ENCODE measurements around the gene DLEU7. TPM values are rescaled to one million over a fixed set of nuclear protein-coding genes. Genes with fewer than 3 reads are reported as not detected.

The DLEU7 gene
- not detected for total RNA-seq

DNA sequence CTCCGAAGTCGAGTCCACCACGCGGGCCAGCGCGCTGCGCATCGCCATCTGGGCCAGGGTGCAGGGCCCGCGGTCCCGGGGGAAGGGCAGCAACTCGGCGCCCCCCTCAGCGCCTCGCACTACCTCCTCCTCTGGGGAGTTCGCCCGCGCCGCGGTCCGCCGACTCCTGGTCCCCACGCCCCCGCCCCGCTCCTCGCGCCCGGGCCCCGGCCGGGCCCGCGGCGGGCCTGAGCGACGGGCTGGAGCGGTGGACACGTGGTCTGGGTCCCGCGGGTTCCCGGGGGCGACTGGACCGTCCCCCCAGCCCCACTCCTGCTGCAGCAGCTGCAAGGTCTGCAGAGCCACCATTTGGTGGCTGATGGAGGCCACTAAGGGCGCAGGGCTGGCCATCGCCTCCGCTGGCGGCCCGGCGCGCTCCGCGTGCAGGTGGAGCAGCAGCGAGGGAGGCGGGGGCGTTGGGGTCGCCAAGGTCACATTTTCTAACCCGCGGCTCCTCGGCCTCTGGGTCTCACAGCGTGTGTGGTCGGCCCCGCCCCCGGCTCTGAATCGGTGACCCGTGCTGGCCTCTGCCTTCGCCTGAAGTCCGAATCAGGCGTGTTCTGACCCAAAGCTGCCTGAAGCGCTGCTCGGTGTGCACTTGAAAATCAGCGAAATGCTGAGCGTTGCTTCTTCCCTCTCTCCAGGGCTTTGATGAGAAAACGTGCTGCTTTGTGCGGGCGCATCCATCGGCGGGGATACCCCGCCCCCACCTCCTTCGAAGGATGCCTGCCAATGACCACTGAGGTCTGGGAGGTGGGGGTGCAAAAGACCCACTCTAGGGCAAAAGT is at the start of gene DLEU7:
TSS of gene DLEU7 (minus strand) at position 436 of the 827 bp plus-strand sequence. CDS start at position 390, 46 bp downstream.
- DNase-seq (ENCODE audit: low spot score) = no peak

DNA sequence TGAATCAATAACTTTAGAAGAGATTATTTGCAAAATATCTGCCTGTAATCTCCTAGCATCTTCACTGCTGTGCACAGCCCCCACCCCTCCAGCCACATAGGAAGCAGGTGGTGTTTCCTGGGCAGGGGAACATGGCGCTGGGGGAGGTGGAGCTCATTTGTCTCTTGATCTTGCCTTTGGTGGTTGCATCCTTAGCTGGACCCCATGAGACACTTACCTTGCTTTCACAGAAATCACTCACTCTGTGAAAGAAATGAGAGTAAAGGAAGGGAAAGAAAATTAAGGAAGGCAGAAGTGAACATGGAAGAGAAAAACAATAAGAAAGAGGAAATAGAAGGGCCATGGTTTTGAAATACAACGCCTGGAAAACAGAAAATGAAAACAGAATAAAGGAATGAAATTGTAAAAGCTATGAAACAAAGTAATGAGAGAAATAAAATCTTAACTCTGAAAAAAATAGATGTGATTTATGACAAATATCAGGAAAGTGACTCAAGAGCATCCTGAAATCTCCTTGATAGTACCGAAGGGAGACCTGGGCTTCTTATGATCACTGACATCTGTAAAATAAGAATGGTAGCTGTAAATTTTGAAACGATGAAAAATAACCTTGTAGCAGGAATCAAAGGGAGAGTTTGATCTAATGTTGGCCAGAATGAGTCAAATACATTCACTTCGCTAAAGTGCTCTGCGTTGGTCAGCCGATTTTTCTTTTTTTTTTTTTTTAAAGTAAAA is 48.9 kb upstream of the DLEU7 start:
- DNase-seq (ENCODE audit: low spot score) = no peak

DNA sequence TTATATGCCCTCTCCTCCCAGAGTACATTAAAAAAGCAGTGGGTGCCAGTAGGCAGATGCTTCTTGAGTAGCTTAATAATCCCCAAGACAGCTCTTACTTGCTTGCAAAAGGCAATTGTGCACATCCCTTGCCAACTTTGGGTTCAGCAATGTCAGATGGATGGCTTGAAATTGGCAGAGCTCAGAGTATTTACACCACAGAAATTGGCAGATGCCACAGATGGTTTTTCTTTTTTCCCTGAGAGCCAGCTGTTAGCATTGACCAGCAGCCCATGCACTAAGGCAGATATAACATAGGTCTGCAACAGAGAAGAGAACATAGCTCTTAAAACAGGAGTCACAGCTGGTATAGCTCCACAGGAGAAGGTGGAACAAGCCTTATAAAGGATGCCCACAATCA is 47.7 kb upstream of the DLEU7 start:
- no peak for DNase-seq (ENCODE audit: low spot score)

DNA sequence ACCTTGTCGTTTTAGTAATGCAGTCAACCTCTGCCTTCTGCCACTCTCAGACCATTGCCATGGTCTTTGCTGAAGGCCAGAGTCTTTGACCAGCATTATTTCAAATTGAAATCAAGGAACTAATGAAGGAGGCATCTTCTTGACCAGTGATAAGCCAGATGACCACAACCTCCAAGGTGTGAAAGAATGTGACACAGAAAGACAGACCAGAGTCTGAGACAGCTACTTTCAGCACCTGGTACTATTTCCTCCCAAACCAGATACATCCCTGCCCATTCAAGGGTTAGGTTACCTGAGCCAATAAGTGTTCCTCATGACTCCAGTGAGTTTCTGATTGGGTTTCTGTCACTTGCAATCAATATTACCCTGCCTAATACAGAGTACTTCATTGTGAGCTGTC is 45.8 kb upstream of the DLEU7 start:
- DNase-seq (ENCODE audit: low spot score) = no peak

DNA sequence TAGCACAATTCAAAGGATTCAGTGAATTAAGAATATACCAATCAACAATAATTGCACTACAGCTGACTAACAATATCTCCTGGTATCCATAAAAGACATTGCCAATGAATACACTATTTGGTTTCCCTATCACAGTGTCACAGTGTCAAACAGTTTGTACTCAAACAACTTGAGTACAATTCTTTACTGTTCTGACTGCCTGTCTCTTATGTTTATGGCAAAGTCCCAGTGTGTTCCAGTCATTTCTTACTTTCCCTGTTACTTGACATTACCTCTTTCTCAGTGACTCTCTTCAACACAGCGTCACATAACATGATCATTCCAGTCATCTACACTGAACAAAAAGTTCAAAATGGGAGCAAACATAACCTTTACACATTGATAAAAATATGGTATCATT is 44.9 kb upstream of the DLEU7 start:
- no peak for DNase-seq (ENCODE audit: low spot score)

DNA sequence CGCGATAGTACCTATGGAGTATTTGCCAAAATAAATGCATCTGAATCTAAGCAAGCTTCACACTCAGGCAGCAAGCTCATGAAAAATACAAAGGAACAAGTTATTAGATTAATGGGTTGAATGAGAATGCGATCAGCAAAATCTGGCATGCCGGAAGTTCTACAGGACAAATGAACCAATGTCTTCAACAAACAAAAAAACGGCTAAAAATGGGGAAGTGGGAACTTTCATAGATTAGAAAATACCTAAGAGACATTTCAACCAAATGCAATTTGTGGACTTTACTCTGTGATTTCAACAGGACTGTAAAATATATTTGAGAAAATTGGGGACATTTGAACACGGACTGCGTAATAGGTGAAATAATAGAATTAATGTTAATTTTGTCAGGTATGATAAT is 43.7 kb upstream of the DLEU7 start:
- DNase-seq (ENCODE audit: low spot score) = no peak

DNA sequence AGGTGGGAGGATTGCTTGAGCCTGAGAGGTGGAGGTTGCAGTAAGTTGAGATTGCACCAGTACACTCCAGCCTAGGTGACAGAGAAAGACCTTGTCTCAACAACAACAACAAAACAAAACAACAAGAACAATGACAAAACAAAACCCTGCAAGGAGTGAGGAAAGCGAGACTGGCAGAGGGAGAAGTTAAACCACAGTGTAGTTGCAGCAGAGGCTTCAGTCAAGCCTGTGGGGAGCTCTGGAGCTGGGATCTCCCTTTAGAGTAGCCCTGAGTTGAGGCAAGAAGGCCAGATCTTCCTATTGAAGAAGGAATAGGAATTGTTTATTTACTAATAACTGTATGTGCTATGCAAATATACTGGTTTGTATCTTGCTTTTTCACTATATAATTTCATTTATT is 40.8 kb upstream of the DLEU7 start:
- DNase-seq (ENCODE audit: low spot score) = no peak

DNA sequence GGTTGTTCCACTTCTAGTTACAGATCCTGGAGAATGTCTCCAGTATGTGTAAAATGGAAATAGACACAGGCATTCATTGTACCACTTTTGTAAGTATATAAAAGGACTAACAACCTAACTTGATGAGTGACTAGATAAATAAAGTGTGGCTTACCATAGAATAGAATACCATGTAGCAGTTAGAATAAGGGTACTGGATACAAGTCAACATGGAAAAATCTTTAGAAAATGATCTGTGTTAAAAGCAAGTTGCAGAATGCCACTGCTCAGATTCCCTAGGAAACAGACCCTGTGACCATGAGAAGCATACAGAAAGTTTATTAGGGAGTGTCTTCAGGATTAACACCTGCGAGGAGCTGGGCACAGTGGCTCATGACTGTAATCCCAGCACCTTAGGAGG is 40.2 kb upstream of the DLEU7 start:
- no peak for DNase-seq (ENCODE audit: low spot score)

DNA sequence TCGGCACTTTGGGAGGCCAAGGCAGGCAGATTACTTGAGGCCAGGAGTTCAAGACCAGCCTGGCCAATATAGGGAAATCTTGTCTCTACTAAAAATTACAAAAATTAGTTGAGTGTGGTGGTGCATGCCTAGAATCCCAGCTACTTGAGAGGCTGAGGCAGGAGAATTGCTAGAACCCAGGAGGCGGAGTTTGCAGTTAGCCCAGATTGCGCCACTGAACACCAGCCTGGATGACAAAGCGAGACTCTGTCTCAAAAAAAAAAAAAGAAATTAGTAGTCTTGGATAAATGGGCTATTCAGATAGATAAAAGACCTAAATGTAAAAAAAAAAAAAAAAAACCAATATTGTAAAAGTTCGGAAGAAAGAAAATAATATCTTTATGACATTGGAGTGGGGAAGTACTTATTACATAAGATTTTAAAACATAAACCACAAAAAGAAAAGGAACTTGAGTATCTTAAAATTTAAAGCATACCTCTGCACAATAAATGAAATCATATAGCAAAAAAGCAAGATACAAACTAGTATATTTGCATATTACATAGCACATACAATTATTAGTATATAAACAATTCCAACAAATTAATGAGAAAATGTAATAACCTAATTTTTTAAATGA is 39.4 kb upstream of the DLEU7 start:
- no peak for DNase-seq (ENCODE audit: low spot score)

DNA sequence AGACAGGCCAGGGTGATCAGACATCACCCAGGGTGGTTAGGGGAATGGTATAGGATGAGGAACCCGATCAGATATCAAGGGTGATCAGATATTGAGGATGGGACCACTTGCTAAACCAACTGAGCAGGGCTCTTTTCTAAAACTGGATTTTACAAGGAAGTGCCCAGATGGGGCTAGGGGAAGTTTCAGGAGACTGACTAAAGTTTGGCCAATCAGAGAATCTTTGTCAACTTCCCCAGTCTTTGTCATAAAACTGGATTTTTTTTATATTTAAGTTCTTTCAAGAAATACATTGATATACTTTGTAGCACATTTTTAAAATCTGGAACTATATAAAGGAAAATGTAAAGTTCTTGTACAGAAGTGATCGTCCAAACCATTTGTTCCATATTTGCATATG is 30.5 kb upstream of the DLEU7 start:
- DNase-seq (ENCODE audit: low spot score) = no peak

DNA sequence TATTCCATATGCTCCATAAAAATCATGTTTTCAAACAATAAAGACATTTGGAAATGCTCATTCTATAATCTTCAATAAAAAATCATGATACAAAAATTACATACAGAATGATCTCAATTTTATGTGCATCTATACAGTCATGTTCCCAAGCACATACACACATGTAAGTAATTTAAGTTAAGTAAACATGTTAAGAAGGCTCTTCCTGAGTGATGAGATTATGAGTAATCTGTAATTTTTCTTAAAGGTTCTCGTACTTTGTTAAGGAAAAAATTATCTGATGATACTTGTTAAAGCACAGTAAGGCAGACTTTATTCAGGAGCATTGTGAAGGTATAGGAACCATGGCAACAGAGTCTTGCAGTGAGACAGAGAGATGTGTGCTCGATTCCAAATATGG is 30.0 kb upstream of the DLEU7 start:
- DNase-seq (ENCODE audit: low spot score) = no peak

DNA sequence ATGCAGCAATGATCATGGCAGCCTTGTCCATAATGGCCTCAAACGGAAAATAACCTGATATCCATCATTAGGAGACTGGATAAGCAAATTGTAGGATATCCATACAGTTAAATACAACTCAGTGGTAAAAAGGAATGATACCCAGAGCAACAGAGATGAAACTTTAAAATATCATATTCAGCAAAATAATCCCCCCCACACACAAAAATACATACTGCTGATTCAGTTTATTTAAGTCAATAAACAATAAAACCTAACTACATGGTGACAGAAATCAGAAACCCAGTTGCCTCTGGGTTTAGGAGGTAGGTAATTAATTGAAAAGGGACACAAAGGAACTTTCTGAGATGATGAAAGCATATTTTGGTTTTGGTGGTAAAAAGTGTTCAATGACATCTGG is 27.9 kb upstream of the DLEU7 start:
- no peak for DNase-seq (ENCODE audit: low spot score)

DNA sequence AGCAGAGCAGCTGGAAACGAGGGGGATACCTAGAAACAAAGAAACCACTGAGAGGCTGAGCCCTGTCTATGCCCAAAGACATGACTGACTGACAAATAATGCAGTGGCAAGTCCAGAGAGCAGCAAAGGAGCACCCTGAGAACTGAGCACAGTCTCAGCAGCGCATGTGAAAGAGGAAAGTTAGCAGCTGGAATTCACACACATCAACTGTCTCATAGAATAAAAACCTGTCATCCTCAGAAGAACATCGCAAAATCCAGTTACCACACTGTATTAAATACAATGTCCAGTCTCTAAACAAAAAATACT is 24.1 kb upstream of the DLEU7 start:
- DNase-seq (ENCODE audit: low spot score) = no peak

DNA sequence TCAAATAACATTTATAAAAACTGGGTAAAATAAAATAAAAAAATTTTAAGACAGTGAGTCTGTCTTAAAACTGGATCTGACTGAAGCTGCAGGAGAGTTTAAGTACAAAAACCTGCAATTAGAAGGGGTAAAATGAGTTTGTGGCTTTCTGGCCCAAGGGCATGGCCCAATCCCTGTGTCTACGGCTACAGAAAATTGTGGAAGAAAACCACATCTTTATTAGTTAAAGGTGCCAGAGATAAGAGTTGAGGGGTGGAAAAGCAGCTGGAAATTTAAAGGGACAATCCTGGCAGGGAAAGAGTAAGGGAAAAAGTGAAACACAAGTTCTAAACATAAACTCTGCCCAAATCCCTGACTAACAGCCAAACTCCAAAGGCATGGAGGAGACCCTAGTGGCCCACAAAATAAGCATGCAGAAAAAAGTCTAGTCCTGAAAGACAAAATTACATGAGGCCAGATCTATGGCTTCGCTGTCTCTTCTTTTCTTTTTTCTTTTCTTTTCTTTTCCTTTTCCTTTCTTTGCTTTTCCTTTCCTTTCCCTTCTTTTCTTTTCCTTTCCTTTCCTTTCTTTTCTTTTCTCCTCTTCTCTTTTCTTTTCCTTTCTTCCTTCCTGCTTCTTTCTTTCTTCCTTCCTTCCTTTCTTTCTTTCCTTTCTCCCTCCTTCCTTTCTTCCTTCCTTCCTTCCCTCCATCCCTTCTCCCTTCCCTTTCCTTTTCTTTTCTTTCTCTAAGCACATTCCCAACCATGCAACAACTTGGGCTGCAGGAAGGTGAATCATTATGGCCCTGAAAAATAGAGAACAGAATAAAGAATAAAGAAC is 23.5 kb upstream of the DLEU7 start:
- no peak for DNase-seq (ENCODE audit: low spot score)

DNA sequence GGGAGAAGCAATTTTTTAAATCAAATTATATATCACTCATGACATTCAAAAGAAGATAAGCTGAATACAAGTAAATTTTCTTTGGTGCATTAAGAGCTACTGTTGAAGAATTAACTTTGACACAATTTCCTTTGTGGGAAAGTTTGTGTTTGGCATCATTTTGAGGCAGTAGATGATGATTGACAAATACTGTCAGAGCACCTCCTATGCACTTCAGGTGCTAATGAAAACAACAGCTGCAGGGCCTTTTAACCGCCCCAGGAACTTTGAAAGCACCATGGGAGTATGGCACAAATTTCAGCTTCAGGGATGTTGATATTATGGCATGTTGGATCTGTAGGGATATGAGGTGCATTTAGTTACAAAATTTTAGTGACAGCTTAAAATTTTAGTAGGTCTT is 21.0 kb upstream of the DLEU7 start:
- DNase-seq (ENCODE audit: low spot score) = no peak

DNA sequence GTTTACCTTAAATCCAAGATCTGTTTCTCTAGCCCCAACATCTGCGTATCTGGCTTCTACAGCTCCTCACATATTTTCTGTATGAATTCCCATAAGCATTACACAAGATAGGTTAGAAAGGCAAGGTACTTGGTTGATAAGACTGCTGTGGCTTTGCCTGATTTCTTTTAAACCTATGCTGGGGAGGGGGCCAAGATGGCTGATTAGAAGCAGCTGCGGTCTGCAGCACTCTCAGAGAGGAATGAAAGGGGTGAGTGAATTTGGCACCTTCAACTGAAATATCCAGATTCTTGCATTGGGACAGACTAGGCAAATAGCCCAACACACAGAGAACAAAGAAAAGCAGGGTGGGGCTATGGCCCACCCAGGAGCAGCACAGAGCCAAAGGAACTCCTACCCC is 12.2 kb upstream of the DLEU7 start:
- no peak for DNase-seq (ENCODE audit: low spot score)

DNA sequence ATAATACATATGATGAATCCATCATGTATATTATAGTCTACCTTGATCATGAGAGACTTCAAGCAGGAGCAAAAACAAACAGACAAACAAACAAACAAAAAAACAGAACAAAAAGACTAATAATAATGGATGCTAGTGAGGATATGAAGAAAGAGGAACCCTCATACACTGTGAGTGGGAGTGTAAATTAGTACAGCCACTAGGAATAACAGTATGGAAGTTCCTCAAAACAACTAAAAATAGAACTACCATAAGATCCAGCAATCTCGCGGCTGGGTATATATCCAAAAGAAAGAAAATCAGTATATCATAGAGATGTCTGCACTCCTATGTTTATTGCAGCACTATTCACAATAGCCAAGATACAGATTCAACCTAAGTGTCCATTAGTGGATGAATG is 7.0 kb upstream of the DLEU7 start:
- no peak for DNase-seq (ENCODE audit: low spot score)

DNA sequence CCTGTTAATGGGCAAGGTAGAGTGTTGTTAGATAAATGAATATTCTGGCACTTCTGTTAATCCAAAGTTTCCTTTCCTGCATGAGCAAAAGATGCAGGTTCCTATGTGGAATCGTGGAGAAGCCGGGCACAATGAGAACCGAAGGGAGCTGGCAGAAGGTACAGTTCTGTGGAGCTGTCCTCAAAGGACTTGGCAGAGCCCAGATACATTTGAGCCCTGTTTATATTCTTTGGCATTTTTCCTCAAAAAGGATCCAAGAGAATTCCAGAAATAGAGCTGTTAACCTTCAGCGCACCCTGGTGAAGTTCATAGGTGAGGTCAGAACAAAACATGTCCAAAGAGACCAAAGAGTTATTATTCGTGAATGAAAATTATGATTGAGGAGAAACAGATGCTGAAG is 4.0 kb upstream of the DLEU7 start:
- DNase-seq (ENCODE audit: low spot score) = no peak

DNA sequence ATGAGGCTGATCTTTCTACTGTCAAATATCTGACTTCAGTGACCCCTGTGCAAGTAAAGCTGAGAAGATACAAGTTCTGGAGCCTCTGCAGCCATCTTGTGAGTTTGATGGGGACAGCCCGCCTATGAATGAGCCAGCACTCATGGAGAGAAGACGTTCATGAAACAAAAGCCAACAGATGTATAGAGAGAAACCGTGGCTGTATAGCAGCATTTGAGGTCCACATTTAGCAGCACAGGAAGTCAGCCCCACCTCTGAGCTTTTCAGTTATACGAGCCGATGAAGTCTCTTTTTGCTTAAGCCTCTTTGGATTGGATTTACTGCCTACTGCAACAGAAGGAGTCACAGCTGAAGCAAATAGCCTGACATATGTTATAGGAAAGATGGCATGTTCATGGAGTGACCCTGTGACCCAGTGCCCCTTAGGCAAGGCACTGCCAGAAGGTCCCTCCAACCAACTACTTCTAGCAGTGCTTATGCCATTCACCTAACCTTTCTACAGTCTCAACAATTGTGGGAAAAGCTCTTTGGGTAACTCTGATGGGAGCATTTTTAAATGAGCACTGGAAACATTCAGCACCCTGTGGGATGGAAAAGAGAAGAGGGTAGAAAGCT is 3.5 kb upstream of the DLEU7 start:
- DNase-seq (ENCODE audit: low spot score) = no peak

DNA sequence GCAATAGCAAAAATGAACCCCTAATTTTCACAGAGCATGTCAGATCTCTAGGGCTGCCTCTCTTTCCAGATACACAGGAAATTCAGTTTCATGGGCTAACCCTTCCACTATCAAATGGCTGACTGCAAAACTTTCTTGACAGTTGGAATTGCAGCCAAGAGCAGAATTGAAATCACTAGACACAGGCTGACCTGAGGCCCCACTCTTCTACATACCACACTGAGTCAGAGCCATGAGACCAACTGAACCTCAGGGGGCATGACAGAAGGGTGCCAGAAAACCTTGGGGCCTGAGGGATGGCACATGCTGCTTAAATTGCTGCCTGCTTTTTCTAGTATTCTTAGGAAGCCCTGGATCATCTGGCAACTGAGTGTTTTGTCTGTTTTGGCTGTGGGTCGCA is 1.7 kb upstream of the DLEU7 start:
- DNase-seq (ENCODE audit: low spot score) = no peak

DNA sequence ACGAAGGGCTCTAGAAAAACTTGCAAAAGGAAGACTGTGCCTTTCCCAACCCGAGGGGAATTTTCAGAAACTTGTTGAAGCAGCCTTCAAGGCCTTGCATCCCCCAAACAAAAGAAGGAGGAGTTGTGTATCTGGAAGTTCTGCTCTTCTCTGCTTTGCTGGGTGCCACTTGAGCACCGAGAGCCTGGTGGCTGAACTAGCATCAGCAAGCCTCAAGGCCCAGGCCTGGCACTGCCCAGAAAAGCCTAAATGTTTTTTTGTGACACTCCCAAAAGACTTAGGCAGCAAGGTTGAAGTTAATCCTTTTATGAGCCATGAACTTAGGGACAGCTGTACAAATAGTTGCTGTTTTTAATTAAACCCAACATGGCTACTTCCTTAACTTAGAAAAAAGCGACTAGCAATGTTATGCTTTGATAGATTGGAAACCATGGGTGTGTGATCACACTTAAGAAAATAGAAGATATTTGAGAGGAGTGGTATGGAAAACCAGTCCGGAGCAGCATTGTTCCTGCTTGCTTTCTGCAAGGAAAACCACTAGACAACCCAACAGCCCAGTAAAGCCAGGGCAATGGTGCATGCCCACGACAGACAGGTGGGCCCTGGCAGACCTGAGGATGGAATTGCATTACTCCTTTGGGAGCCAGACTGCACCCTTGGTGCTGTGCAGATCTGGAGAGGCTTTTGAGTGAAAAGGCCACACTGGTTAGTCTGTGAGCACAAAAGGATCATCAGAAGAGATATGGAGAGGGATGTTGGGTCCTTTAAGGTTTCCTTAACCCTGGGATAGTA is 788 bp upstream of the DLEU7 start:
- DNase-seq (ENCODE audit: low spot score) = no peak
